Suppressor macrophage treated with lipopolysaccharide for 4 hours (primary cell): ENCODE results near the gene PRRG1.
A peak's percentile ranks its signal among the peaks of the same experiment; 100 is the strongest.
"Not testable (repeated sequence)": the region's sequence is repeated elsewhere in the genome, so short reads cannot be mapped to it uniquely, and the experiment has no call there.

Source experiments
- DNase-seq: peaks from one replicate; pipeline ENCODE4 v3.0.0-alpha.2; 2020

The PRRG1 gene

DNA sequence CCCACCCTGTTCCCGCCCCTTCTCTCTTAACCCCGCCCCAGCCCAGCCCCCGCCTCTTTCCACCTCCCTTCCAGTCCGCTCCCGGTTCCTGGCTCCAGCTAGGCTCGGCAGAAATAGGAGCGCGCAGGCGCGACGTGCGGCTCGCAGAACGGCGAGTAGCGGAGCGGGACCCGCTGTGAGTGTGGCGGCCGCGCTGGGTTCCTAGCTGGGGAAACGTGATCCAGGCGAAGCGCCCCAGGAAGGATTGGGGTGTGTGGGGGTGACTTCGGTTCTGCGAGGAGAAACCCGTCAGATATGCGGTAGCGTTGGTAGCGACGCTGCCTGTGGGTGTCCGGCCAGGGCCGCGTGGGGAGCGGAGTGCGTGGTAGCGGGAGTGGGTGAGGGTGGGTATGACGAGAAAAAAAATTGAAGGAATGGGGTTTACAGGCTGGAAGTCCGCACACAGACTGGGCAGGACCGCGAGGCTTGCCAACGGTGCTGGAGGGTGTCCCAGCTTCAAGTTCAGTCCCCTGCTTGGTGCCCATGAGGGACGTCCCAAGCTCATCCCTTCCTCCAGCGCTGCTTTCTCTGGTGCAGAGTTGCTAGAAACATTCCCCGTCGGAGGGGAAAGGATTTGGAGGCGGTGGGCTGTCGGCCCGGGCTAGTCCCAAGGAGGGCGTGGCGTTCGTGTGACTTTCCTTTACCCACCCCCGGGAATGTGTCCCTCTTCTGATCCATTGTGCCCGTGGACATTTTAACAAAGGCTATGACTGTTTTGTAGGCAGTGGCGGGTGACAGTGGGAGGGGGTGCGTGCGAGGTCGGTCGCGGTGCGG lies at the start of gene PRRG1:
Gene PRRG1, plus strand, starts transcription at position 144 of the 813 bp plus-strand sequence. CDS start 56,886 bp downstream, outside the sequence.
- DNase-seq: peak; percentile 68

- peak; percentile 1 for DNase-seq
These were observed 46.6 kb upstream of the PRRG1 start for GRCh38 chrX:37302569-37302968.

DNA sequence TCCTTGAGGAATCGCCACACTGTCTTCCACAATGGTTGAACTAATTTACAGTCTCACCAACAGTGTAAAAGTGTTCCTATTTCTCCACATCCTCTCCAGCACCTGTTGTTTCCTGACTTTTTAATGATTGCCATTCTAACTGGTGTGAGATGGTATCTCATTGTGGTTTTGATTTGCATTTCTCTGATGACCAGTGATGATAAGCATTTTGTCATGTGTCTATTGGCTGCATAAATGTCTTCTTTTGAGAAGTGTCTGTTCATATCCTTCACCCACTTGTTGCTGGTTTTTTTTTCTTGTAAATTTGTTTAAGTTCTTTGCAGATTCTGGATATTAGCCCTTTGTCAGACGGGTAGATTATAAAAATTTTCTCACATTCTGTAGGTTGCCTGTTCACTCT lies 43.9 kb upstream of the PRRG1 start:
- DNase-seq: not testable (repeated sequence)

DNA sequence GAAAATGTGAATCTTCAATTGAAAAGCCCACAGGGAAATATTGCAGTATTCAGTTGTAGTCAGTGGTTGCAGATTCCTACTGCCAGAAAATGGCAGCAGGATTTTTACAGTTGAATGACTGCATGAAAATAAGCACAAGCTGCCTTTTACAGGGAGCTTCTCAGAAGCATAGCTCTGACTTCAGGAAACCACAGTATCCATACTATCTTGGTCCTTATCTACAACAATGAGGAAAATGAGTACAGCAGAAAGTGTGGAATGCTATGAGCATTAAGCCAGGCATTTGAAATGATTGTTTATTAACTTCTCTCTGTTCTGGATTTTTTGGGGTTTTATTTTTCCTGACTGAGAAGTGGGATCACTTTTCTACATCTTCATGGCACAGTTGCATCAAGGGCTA lies 34.6 kb upstream of the PRRG1 start:
- no peak for DNase-seq

GRCh38 chrX:37315511-37316248 lies 33.5 kb upstream of the PRRG1 start:
- DNase-seq: no peak

DNA sequence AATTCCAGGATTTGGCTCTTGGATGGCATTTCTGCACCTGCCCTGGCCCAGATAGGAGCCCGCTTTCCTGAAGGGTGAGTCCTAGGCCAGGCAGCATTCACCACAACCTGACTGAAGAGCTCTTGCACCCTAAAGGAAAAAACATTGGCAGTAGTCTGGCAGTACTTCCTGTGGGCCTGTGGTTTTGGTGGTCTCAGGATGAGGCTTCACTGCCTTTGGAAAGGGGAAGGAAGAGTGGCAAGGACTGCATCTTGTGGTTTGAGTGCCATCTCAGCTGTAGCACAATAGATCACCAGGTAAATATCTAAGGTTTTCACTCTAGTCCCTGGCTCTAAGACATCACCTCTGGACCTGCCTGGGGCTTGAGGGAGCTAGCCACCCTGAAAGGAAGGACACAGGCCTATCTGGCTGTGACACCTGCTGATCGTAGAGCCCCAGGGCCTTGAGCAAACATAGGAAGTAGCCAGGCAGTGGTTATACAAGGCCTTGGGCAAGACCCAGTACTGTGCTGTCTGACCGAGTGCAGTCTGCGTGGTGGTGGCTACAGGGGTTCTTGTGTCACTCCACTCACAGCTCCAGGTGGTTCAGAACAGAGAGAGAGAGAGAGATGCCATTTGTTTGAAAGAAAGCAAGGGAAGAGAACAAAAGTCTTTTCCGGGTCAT lies 28.5 kb upstream of the PRRG1 start:
- DNase-seq: no peak

DNA sequence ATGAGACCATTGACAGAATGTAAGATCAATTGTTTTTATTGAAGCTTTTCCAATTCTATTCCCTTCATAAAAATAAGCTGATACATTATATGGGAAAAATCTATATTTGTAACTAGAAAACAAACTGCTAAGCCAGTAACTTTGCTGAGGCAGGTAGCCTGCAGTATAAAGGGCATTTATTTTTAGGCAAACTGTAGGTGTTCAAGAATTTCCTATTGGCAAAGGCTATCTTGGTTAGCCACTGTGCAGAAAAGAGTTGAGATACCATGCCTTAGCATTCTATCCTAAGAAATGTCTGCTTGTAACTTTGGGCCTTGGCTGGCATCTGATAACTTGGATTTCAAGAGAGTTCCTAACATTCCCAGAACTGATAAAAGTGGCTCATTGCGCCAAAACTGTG lies 18.5 kb upstream of the PRRG1 start:
- DNase-seq: no peak

- DNase-seq: no peak
These were observed 17.6 kb upstream of the PRRG1 start for GRCh38 chrX:37331546-37331945.

GRCh38 chrX:37332055-37332454 lies 17.1 kb upstream of the PRRG1 start:
- no peak for DNase-seq

GRCh38 chrX:37332987-37333658 lies 16.0 kb upstream of the PRRG1 start:
- peak; percentile 8 for DNase-seq

GRCh38 chrX:37347420-37347819 lies 1.7 kb upstream of the PRRG1 start:
- DNase-seq: peak; percentile 45

- DNase-seq: no peak
These were observed 763 bp upstream of the PRRG1 start for GRCh38 chrX:37348231-37348970.

GRCh38 chrX:37348971-37349220 lies 268 bp upstream of the PRRG1 start:
- no peak for DNase-seq

GRCh38 chrX:37350034-37350365 lies 836 bp downstream of the PRRG1 start:
- no peak for DNase-seq

GRCh38 chrX:37353646-37354045 lies 4.5 kb downstream of the PRRG1 start:
- no peak for DNase-seq

GRCh38 chrX:37357436-37357835 lies 8.3 kb downstream of the PRRG1 start:
- peak; percentile 3 for DNase-seq

DNA sequence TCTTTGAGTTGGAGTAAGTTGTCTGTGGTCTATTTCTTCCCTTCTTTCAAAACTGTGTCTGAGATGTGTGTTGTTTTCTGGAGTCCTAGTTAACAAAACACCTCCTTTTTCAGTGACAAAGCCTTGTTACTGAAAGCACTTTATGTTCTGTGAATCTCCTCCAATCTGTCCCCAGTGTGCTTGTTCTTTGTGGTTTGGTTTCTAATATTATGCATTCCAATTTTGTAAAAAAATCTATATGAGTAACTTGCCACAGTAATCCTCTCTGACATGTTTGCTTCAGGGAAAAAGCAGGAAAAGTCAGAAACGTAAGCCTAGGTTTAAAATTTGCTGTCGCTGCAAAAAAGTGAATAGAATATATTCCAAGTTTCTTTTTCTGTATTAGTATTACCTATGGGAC lies 12.4 kb downstream of the PRRG1 start:
- no peak for DNase-seq

GRCh38 chrX:37364666-37365065 lies 15.5 kb downstream of the PRRG1 start:
- no peak for DNase-seq

- DNase-seq: no peak
These were observed 18.8 kb downstream of the PRRG1 start for GRCh38 chrX:37367946-37368345.

DNA sequence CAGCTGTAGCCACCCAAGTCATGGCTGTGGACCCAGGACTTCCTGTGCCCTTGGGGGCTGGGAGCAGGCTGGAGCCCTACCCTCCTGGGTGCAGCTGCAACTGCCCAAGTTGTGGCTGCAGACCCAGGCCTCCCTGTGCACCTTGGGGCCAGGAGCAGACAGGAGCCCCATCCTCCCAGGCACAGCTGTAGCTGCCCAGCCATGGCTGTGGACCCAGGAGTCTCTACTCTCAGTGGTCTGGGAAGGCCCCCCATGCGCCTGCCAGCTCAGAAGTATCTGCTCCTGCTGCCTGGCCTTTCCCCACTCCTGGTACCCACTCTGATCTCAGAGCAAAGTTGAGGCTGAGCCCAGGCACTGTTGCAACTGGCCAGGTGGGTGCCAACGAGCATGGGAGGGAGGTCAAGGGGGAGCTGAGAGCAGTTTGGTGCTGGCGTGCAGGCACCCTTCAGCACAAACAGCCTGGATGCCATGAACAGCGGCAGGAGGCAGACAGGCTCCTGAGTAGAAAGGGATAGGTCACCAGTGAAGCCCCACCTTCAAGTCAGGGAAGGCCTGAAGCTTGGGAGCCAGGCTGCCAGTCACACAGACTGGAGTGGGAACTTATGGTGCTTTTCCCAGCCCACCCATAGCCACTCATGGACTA lies 21.5 kb downstream of the PRRG1 start:
- DNase-seq: no peak

DNA sequence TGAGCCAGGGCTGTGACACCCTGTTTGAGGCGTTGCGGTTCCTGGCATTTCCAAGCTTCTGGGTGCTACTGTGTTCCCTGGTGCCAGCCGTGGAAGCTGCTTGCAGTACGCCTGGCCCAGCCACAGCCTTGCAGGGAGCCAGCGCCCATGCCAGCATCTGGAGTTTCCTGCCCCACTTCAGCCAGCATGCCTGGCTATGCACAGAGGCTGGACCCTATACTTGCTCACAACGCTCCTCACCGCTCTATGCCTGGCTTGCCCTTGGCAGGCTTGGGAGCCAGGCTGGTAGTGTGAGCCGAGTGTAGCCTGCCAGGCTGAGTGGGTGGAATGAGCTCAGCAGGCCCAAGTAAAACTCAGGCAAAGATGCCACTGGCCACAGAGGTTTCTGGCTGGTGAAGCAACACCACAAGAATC lies 22.4 kb downstream of the PRRG1 start:
- DNase-seq: peak; percentile 10

DNA sequence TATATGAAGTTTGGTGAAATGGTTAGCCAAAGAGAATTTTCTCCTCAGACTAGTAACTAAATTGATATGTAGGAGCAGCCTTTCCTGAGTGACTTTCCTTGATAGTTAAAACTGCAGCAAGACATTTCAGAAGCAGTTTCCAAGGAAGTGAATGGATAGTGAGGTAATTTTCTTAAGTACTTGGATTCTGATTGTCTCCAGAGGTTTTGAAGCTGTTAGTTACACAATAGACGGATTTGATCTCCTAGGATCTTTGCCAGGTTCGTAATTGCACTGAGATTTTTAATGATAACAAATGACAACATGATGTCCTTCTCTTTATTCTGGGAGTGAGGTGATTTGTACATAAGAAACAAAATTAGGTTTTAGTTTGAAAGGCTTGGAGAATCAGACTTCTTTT lies 29.2 kb downstream of the PRRG1 start:
- DNase-seq: no peak
